GF-D8 (cell line): ENCODE data around the gene EHBP1.

ENCODE experiments used
- DNase-seq: peaks from one replicate; lab custom pipeline; 2025; lab: John Stamatoyannopoulos, UW

EHBP1 gene

DNA sequence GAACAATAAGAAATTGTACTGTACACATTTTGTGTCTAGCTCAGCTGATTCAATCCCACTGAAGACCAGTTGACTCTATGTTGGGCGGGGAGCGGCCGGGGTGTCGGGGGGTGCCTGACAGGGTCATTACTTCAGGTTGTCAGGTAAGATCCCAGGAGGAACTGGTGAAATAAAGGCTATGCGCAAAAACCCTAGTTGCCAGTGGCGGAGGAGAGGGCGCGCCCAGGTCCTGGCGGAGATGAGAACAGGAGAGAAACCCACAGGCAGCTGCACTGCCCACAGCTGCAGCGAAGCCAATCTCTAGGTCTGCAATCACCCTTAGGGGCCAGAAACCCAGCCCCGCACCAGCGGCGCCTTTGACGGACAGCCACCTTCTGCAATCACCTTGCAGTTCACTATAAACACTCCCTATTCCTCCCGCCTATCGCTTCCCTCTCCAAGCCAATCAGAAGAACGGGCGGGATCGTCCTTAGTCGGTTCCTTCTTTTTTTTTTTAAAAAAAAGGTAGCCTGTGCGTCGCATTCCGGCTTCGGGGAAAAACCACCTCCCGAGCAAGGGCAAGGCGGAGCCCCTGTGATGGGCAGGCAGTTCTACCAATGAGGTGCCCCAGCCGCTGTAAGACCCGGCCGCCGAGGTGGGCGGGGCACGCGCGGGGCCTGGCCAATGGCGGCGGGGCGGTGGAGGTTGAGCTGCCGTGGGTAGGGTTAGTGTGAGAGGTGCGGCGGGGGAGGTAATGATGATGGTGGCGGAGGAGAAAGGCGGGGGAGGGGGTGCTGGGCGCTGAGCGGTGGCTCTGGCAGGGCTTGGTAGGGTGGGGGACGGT, at the start of gene EHBP1:
Gene EHBP1 (plus strand): TSS at position 707 of the 823 bp plus-strand sequence. CDS start 1,479 bp downstream, outside the sequence.
- DNase-seq, result peak; percentile 99

DNA sequence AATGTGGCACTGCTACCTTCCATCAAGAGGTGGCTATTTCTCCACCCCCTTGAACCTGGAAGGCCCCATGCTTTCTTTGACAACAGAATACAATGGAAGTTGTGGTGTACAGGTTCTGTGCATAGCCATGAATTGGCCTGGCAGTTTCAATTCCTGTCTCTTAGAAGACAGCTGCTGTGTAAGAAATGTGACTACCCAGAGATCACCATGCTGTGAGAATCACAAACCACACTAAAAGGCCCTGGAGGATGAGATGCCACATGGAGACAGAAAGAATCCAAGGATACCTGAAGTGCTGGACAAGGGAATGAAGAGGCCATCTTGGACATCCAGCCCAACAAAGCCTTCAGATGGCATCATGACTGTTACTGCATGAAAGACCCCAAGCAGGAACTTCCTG, 47.7 kb upstream of the EHBP1 start:
- no peak for DNase-seq

DNA sequence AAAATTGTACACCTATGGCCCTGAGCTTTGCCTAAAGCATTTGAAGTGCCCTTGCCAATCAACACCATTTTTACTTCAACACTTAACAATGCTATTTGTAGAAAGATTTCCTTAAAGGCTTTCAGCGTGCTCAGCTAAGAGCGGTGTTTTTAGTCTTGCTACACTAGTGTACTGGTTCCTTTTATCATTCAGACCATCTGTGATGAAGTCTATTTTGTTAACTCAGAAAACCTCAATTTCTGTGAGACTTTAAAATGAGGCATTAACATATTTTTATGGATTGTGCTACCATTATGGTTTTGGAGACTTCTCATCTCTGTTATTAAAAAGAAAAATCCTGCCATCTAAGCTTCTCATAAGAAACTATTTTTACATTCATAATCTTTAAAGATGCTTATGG, 46.6 kb upstream of the EHBP1 start:
- DNase-seq, result no peak

DNA sequence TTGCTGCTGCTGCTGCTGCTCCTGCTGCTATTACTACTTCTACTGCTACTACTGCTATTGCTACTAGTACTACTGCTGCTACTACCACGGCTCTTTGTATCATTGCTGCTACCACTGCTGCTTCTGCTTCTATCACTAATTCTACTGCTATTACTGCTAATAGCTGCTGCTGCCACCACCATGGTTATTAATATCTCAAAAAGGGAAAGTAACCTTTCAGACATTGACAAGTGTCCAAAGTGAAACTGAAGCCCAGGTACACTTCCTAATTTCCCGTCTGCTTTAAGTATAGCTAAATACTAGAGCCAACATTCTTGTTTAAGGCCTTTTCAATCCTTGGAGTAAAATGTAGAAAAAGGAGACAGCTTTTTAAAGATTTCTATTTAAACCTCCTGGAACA, 45.4 kb upstream of the EHBP1 start:
- no peak for DNase-seq

DNA sequence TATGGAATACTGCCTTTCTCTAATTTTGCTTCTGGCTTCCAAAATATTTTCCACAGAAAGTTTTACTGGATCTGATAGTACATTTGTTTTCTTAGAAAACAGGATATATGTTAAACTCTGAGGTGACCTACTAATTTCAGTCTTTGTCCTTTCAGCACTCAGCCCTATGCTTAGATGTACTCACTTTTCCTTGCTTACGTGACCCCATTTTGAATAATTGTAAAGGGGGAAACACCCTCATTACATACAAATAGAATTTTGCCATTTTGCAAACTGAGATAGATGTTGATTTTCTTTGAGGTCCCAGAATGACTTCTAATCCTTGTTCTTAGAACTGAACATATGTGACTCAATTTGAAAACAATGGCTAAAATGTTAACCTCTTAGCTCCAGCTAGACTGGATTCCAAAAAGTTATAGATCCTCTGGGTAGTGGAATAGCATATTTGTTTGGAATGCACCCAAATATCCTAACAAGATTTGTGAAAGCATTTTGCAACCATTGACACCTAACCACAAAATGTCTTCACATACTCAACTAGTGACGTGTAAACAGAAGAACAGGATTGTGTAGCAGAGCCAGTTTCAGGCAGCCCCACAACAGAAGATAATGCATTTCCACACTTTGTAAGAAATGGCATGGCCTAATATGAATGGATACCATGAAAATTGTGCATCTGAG, 44.8 kb upstream of the EHBP1 start:
- no peak for DNase-seq

DNA sequence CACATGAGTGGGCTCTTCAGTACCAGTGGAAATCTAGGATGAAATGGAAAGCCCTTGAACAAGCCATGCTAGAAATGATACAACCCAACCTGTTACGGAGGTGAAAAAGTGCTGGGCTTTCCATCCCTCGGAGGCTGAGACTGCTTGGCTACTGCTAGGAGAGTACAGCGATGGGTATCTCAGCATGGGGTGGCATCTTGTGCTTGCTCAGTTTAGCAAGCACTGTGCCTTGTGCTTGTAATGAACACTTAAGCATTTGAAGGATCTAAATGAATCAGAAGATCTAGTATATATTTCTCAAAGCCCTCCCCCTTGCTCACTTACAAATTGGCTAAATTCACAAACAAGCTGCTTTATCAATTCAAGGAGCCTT, 44.3 kb upstream of the EHBP1 start:
- DNase-seq, result no peak

DNA sequence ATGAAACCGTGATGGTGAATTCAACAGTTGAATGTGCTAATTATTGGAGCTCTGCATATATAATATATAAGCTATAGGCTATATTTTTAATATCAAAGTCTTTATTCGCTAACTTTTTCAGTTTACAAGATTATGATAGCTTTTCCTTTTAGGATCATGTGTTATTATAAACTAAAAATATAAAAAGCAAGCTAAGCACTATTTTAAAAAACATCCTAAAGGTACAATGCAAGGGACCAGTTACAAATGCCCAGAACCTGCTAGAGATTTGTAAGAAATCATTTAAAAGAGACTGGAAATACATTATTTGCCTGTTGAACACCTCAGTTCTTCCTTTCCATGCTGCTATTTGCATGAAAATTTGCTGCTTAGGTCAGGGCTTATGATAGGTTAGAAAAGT, 43.4 kb upstream of the EHBP1 start:
- DNase-seq, result no peak

DNA sequence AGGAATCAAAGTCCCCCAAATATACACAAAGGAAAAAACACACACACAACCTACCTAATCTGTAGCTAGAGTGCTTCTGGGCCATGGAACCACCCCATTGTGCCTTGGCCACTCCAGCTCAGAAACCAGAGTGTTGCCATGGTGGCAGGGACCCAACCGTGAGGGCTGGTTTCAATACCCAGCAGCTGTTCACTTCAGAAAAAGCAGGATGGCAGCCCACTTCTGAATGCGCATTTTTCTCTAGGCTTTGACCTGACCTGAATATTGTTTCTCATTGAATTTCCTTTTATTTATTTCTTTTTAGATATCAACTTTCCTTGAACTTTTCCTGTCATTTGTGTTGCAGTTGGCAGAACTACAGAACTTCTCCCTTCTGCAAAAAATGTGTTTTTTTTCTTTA, 43.0 kb upstream of the EHBP1 start:
- DNase-seq, result no peak

DNA sequence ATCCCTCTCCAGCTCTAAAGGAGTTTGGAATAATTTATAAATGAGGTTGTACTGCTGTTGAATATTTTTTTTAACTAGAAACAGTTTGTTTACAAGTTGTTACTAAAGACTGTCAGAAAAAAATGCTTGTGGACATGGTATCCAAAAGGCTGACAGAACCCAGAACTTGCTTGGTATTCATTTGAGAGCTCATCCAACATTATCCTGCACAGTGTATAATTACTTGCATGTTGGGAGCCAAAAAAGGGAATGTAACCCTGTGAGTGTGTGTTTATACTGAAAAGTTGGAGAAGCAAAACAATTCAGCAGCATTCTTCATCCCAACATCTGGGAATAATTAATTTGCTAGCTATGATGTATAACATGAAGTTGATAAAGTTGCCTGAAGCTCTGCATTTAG, 42.1 kb upstream of the EHBP1 start:
- DNase-seq, result no peak

DNA sequence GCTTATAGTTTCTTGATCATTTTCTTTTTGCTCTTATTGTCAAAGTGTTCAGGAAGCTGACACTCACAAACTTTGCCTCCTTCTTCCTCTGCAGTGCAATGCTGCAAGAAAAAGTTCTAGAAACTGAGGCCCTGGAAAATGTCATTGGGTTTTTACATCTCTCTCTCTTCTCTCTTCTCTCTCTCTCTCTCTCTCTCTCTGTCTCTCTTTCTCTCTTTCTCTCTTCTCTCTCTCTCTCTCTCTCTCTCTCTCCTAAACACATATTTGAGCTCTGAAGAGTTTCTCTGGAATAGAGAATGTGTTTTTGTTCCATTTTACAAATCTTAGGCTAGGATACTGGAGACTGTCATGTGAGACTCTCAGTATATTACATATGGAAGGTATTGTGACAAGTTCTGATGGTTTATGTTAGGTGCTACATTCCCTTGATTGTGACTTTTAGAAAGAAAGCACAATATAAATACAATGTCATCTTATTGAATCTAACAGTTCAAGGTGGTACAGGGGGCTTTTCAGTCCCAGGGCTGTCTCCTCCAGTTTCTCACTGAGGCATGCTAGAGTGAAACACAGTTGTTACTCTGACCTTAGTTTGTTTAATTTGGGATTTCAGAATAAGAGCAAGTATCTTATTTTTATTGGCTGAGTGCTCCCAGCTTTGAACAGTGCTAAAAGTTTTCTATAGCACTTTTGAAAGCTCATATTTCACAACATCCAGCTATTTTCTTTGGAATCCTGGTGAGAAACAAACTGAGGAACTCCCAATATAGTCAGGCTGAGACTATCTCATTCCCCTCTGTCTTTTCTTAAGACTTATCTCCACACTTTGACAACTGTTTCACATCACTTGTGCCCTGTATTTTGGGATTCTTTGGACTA, 41.4 kb upstream of the EHBP1 start:
- DNase-seq, result no peak

DNA sequence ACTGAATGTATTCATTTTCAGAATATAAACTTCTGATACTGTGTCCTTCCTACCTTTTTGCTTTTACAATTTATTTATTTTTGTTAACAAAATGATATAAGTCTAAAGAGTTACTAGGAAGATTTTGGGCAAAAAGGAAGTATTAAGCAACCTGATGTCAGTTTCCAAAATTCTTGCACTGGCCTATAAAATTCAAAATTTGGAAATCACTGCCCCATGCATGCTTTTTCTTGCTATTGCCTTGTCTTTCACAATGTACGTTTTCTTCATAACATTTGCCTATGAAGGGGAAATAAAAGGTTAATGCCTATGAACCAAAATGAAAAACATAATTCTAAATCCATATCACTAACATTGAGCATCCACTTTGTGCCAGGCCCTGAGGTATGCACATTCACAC, 40.1 kb upstream of the EHBP1 start:
- no peak for DNase-seq

DNA sequence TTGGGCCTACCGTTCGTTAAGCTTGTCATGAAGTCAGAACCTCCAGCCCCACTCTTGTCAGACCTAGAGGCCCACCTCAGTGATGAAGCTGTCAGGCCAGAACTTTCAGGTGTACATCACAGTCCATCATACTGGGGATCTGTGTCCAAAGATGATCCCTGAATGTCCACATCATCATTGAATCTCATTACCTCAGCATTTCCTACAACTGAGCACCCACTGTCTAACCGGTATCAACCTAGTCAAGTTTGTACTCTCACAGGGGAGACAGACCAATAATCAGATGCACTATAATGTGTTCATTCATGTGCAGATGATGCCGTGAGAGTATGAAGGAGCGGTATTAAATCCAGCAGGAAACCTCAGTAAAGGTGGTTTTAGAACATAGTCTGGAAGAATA, 36.3 kb upstream of the EHBP1 start:
- DNase-seq, result no peak

DNA sequence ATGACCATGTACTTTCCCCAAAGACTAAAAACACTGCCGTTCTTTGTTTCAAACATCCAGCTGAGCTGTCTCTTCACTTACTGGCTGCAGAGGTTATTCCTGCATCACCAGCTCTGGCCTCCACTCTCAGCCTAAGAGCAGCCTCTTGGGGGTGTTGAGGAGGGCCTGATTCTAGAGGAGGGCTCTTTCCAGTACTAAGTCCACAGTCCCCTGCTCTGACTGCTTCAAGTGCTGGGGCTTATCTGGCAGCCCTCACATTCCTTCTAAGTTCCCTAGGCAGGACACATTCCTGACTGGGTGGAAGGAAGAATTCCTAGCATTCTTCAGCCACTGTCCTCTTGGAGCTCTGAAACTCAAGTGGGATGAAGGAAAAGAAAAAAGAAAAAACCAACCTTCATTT, 32.9 kb upstream of the EHBP1 start:
- DNase-seq, result no peak

DNA sequence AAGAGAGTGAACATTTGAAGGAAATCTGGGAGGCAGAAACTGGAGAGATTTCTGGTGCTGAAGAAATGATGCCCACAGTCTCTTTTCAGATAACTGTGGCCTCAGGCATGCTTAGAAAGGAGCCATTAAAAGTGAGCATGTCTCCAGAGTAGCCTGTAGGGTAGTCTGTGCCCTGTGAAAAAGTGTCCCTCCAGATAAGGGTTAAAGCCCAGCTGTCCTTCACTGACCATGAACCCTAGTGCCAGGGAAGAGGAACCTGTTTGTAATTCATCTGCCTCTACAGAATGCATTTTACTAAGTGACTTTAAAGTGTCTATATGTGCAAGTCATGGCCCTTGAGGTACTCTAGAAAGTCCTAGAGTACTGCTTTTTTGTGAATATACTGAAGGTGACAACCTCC, 30.5 kb upstream of the EHBP1 start:
- DNase-seq, result no peak

DNA sequence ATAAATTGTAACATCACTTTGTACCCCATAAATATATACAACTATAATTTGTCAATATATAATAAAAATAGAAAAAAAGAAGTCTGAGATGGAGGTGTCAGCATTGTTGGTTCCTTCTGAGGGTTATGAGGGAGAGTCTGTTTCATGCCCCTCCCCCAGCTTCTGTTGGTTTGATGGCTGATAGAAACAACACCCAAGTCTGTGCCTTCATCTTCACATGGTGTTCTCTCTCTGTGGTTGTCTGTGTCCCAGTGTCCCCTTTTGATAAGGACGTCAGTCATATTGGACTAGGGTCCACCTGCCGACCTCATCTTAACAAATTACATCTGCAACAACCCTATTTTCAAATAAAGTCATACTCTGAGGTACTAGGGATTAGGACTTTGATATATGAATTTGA, 20.3 kb upstream of the EHBP1 start:
- DNase-seq, result no peak

DNA sequence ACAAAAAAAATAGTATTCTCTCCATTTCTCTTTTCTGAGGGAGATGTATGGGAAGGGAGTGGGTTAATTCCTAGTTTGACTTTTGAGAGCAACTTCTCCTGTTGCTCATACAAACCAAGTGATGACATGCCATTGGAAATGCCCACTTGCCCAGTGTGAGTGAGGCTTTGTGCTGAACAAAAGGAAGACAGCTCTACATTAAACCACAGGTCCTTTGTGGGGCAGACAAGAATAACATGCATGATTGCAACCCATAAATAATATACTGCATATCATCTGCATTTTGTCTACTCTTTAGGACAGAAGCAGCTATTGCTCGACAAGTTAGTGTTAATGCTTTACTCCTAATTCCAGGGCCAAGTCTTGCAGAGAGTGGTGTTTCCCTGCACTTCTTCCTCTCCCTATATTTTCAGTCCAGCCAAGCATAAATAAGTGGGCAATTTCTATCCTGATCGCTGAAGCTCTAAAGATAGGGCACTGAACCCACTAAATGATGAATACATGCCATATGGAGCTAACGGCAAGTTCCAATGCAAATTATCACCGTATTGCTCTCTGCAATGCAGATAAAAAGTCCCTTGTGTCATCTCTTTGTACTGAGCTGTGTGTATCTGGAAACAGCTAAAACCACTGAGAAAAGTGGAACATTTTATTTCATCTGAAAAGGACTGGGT, 19.4 kb upstream of the EHBP1 start:
- DNase-seq, result no peak

DNA sequence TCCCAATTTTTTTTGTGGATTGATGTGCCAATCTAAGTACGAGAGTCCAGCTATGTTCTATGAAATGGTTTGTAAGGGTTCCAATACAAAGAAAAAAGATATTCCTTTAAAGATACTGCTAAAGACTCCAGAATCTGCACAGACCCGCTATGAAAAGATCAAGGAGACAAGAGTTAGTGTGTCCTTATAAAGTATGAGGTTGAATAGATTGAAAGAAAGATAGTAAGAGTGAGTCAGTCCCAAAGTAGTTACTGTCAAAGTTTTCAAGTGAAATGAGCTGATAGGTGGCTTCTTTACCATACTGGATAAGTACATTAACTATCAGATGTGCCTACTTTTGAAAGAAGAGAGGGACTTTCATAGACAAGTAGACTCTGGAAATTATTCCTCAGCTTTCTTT, 17.9 kb upstream of the EHBP1 start:
- DNase-seq, result no peak

DNA sequence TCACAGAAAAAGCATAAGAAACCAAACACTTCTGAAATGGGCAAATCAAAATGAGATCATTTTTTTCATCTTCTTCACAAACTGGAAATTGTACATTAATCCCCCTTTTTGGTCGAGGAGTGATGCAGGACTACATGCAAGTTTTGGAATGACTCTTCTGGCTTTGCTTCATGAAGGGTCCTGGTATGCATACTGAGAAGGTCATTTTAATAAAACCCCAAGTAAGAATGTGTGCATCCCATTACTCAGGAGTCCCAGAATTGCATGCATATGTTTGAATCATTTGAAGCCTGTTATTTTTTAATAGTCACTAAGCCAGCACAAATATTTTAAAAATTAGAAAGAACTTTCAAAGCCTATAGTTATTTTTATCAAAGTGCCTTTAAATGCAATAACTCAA, 16.7 kb upstream of the EHBP1 start:
- DNase-seq, result no peak

DNA sequence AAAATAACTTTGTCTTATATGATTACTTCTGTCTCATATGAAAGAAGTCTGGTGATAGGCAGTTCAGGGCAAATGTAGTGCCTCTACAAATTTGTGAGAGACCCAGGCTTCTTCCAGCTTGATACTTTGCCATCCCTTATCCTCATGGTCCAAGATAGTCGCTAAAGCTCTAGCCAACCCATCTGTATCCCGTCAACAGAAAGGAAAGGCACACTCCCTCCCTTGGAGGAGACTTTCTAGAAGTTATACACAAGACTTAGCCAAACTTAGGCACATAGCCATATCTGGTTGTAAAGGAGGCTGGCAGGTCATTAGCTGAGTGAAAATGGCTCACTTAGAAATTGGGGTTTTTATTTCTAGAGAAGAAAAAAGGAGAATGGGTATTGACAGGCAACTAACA, 14.3 kb upstream of the EHBP1 start:
- no peak for DNase-seq

DNA sequence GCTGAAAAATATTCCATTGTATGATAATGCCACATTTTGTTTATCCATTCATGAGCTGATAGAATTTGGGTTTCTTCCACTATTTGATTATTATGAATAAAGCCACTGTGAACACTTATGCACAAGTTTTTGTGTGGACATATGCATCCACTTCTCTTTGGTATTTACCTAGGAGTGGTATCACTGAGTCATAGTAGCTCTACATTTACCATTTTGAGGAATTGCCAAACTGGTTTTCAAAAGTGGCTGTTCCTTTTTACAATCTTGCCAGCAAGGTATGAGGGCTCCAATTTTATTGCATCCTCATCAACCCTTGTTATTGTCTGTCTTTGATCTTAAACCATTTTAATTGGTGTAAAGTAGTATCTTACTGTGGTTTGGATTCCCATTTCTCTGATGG, 13.3 kb upstream of the EHBP1 start:
- DNase-seq, result no peak

DNA sequence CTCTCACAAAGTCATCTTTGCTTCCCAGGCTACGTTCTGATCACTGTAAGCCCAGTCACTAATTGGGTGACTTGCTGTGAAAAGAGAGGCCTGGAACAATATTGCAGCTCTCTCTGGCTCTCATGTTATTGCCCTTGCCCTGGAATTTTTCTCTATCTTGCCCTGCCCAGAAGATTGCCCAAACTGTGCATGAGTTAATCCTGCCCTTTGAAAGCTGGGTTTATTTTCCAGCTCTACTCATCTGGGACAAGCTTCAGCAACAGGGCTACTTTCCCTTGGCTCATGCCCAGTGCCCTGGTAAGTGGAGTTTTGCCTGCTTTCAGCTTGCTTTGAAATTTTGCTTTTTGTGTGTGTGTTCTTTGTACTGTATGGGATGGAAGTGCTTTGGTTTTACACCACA, 6.9 kb upstream of the EHBP1 start:
- DNase-seq, result no peak

DNA sequence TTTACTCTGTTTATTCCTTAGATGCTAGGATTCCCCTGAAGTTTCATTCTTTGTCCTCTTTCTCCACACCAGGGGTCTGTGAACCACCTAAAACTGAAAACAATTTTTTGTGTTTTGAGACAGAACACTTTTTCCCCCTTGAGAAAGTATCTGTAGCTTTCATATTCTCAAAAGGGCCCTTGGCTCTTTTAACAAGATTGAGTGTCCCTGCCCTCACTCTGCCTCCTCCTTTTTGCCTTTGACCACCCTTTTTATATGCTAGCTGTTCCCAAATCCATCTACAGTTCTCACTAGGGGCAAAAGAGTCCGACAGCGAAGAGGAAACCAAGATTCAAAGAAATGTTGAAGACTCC, 883 bp upstream of the EHBP1 start:
- DNase-seq, result no peak
